ENCODE data around the gene TRERF1. TPM values are rescaled to one million over a fixed set of nuclear protein-coding genes. Genes with fewer than 3 reads are reported as not detected.
"Not testable (repeated sequence)": the region's sequence is repeated elsewhere in the genome, so short reads cannot be mapped to it uniquely, and the experiment has no call there.

TRERF1 gene
- total RNA-seq, 1 donor from 2014 or later = 3.7 TPM

- H3K27ac ChIP-seq (ENCODE audit: low read depth, low read length) = no peak overlapping the region
- no peaks in the 10 kb centered on the region for H3K27me3 ChIP-seq (ENCODE audit: control insufficient read depth in 3 of 3, insufficient read depth in 3 of 3, low read length in 3 of 3)
- no peaks in the 10 kb centered on the region for H3K4me1 ChIP-seq (ENCODE audit: control insufficient read depth in 3 of 3, insufficient read depth in 3 of 3, low read length in 3 of 3)
- H3K9me3 ChIP-seq (ENCODE audit: control insufficient read depth in 3 of 3, low read length in 3 of 3) = peaks cover 0 to 3% (median 0%) of the 10 kb centered on the region in 3 donors
- H3K9ac ChIP-seq (ENCODE audit: low read depth in 1 of 3, low read length in 3 of 3) = no peak overlapping the region
- no peak overlapping the region for H3K4me3 ChIP-seq (ENCODE audit: low read length in 3 of 3)
- no peaks in the 10 kb centered on the region for H3K36me3 ChIP-seq (ENCODE audit: control insufficient read depth in 3 of 3, insufficient read depth in 3 of 3, low read length in 3 of 3)
Observed at GRCh38 chr6:42467651-42468050, 15.9 kb upstream of the TRERF1 start.

DNA sequence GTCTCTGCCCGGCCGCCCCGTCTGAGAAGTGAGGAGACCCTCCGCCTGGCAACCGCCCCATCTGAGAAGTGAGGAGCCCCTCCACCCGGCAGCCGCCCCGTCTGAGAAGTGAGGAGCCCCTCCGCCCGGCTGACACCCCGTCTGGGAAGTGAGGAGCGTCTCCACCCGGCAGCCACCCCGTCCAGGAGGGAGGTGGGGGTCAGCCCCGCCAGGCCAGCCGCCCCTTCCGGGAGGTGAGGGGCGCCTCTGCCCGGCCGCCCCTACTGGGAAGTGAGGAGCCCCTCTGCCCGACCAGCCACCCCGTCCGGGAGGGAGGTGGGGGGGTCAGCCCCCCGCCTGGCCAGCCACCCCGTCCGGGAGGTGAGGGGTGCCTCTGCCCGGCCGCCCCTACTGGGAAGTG is 14.7 kb upstream of the TRERF1 start:
- H3K4me3 ChIP-seq (ENCODE audit: low read length in 3 of 3); H3K36me3 ChIP-seq (ENCODE audit: control insufficient read depth in 3 of 3, insufficient read depth in 3 of 3, low read length in 3 of 3); H3K9me3 ChIP-seq (ENCODE audit: control insufficient read depth in 3 of 3, low read length in 3 of 3); H3K27ac ChIP-seq (ENCODE audit: low read depth, low read length); H3K27me3 ChIP-seq (ENCODE audit: control insufficient read depth in 3 of 3, insufficient read depth in 3 of 3, low read length in 3 of 3); H3K4me1 ChIP-seq (ENCODE audit: control insufficient read depth in 3 of 3, insufficient read depth in 3 of 3, low read length in 3 of 3); H3K9ac ChIP-seq (ENCODE audit: low read depth in 1 of 3, low read length in 3 of 3): not testable (repeated sequence)

GRCh38 chr6:42462474-42462972 is 10.8 kb upstream of the TRERF1 start:
- H3K9me3 ChIP-seq (ENCODE audit: control insufficient read depth in 3 of 3, low read length in 3 of 3) = no peaks in the 10 kb centered on the region
- H3K27ac ChIP-seq (ENCODE audit: low read depth, low read length) = no peak overlapping the region
- no peaks in the 10 kb centered on the region for H3K36me3 ChIP-seq (ENCODE audit: control insufficient read depth in 3 of 3, insufficient read depth in 3 of 3, low read length in 3 of 3)
- H3K27me3 ChIP-seq (ENCODE audit: control insufficient read depth in 3 of 3, insufficient read depth in 3 of 3, low read length in 3 of 3) = no peaks in the 10 kb centered on the region
- H3K4me1 ChIP-seq (ENCODE audit: control insufficient read depth in 3 of 3, insufficient read depth in 3 of 3, low read length in 3 of 3) = no peaks in the 10 kb centered on the region
- H3K4me3 ChIP-seq (ENCODE audit: low read length in 3 of 3) = no peak overlapping the region
- H3K9ac ChIP-seq (ENCODE audit: low read depth in 1 of 3, low read length in 3 of 3) = no peak overlapping the region

DNA sequence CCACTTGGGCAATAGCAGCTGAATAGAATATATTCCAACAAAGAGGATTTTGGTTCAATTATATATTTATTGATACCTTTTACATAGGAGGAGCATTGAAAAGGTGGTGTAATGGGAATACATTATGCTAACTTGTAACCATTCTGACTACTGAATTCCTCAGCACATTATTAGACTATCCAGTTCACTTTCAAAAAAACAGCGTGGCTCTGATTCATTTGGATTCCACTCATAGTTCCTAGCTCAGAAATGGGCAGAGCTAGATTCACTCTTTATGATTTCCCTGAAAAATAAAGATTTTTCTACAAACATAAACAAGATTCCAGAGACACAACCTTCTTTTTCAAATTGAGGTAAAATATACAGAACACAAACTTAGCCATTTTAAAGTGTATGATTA is 9.2 kb upstream of the TRERF1 start:
- no peaks in the 10 kb centered on the region for H3K27me3 ChIP-seq (ENCODE audit: control insufficient read depth in 3 of 3, insufficient read depth in 3 of 3, low read length in 3 of 3)
- H3K27ac ChIP-seq (ENCODE audit: low read depth, low read length) = no peak overlapping the region
- H3K9ac ChIP-seq (ENCODE audit: low read depth in 1 of 3, low read length in 3 of 3) = no peak overlapping the region
- H3K9me3 ChIP-seq (ENCODE audit: control insufficient read depth in 3 of 3, low read length in 3 of 3) = no peaks in the 10 kb centered on the region
- H3K4me3 ChIP-seq (ENCODE audit: low read length in 3 of 3) = no peak overlapping the region
- H3K36me3 ChIP-seq (ENCODE audit: control insufficient read depth in 3 of 3, insufficient read depth in 3 of 3, low read length in 3 of 3) = no peaks in the 10 kb centered on the region
- no peaks in the 10 kb centered on the region for H3K4me1 ChIP-seq (ENCODE audit: control insufficient read depth in 3 of 3, insufficient read depth in 3 of 3, low read length in 3 of 3)

DNA sequence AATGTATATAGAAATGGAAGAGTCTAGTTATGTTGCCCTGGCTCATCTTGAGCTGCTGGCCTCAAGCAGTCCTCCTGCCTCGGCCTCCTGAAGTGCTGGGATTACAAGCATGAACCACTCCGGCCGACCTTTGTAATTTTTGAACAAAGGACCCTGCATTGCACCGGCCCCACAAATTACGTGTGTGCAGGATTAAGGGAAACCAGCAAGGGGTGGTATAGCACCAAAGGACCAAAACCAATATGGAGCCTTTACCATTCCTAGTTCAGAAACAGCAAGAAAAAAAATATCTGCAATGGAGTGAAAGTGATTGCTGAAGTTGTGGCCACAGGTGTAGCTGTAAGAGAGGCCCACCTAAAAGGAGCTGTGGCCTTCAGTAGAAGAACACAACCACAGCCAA is 8.2 kb upstream of the TRERF1 start:
- no peaks in the 10 kb centered on the region for H3K9me3 ChIP-seq (ENCODE audit: control insufficient read depth in 3 of 3, low read length in 3 of 3)
- H3K4me3 ChIP-seq (ENCODE audit: low read length in 3 of 3) = no peak overlapping the region
- H3K36me3 ChIP-seq (ENCODE audit: control insufficient read depth in 3 of 3, insufficient read depth in 3 of 3, low read length in 3 of 3) = no peaks in the 10 kb centered on the region
- H3K27ac ChIP-seq (ENCODE audit: low read depth, low read length) = no peak overlapping the region
- no peaks in the 10 kb centered on the region for H3K4me1 ChIP-seq (ENCODE audit: control insufficient read depth in 3 of 3, insufficient read depth in 3 of 3, low read length in 3 of 3)
- H3K27me3 ChIP-seq (ENCODE audit: control insufficient read depth in 3 of 3, insufficient read depth in 3 of 3, low read length in 3 of 3) = no peaks in the 10 kb centered on the region
- no peak overlapping the region for H3K9ac ChIP-seq (ENCODE audit: low read depth in 1 of 3, low read length in 3 of 3)

DNA sequence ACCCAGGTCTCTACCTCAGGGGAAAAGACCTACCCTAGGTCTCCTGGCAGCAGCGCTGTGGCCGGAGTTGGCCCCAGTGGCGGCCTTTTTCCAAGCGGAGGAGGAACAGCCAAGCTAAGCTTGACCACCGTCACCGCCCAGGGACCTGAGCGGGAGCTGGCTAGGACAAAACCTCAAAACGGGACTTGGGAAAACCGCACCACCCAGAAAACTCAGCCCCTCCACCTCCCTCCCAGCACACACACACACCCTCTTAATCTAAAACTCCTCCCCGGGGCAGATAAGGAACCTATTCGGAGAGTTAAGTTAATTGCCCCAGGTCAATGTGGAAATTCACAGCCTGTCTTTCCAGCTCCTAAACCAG is 2.7 kb upstream of the TRERF1 start:
- H3K36me3 ChIP-seq (ENCODE audit: control insufficient read depth in 3 of 3, insufficient read depth in 3 of 3, low read length in 3 of 3) = no peaks in the 10 kb centered on the region
- H3K9ac ChIP-seq (ENCODE audit: low read depth in 1 of 3, low read length in 3 of 3) = peak overlapping the region in 1 of 3 donors; percentile 40
- no peaks in the 10 kb centered on the region for H3K27me3 ChIP-seq (ENCODE audit: control insufficient read depth in 3 of 3, insufficient read depth in 3 of 3, low read length in 3 of 3)
- H3K9me3 ChIP-seq (ENCODE audit: control insufficient read depth in 3 of 3, low read length in 3 of 3) = no peaks in the 10 kb centered on the region
- H3K27ac ChIP-seq (ENCODE audit: low read depth, low read length) = peak overlapping the region; percentile 28
- H3K4me3 ChIP-seq (ENCODE audit: low read length in 3 of 3) = peak overlapping the region in 2 of 3 donors; percentile 23 to 83
- peaks cover 20 to 25% (median 21%) of the 10 kb centered on the region in 3 donors for H3K4me1 ChIP-seq (ENCODE audit: control insufficient read depth in 3 of 3, insufficient read depth in 3 of 3, low read length in 3 of 3)

GRCh38 chr6:42453654-42454427 is 2.1 kb upstream of the TRERF1 start:
- Histone ChIP-seq H3K4me3 (ENCODE audit: low read length in 3 of 3) (peak overlapping the region; percentile 81 to 83 (median 82)), H3K9ac (ENCODE audit: low read depth in 1 of 3, low read length in 3 of 3) (peak overlapping the region; percentile 51 to 79 (median 65)), H3K27me3 (ENCODE audit: control insufficient read depth in 3 of 3, insufficient read depth in 3 of 3, low read length in 3 of 3) (no peaks in the 10 kb centered on the region), H3K36me3 (ENCODE audit: control insufficient read depth in 3 of 3, insufficient read depth in 3 of 3, low read length in 3 of 3) (no peaks in the 10 kb centered on the region), H3K9me3 (ENCODE audit: control insufficient read depth in 3 of 3, low read length in 3 of 3) (no peaks in the 10 kb centered on the region), H3K27ac (ENCODE audit: low read depth, low read length) (peak overlapping the region; percentile 28), H3K4me1 (ENCODE audit: control insufficient read depth in 3 of 3, insufficient read depth in 3 of 3, low read length in 3 of 3) (peaks cover 20 to 25% (median 21%) of the 10 kb centered on the region in 3 donors)

GRCh38 chr6:42453031-42453653 is 1.4 kb upstream of the TRERF1 start:
- no peaks in the 10 kb centered on the region for H3K36me3 ChIP-seq (ENCODE audit: control insufficient read depth in 3 of 3, insufficient read depth in 3 of 3, low read length in 3 of 3)
- H3K9me3 ChIP-seq (ENCODE audit: control insufficient read depth in 3 of 3, low read length in 3 of 3) = no peaks in the 10 kb centered on the region
- H3K4me1 ChIP-seq (ENCODE audit: control insufficient read depth in 3 of 3, insufficient read depth in 3 of 3, low read length in 3 of 3) = peaks cover 20 to 25% (median 21%) of the 10 kb centered on the region in 3 donors
- no peaks in the 10 kb centered on the region for H3K27me3 ChIP-seq (ENCODE audit: control insufficient read depth in 3 of 3, insufficient read depth in 3 of 3, low read length in 3 of 3)
- H3K4me3 ChIP-seq (ENCODE audit: low read length in 3 of 3) = peak overlapping the region; percentile 81 to 83 (median 82)
- H3K27ac ChIP-seq (ENCODE audit: low read depth, low read length) = peak overlapping the region; percentile 64
- H3K9ac ChIP-seq (ENCODE audit: low read depth in 1 of 3, low read length in 3 of 3) = peak overlapping the region; percentile 65 to 80 (median 79)

DNA sequence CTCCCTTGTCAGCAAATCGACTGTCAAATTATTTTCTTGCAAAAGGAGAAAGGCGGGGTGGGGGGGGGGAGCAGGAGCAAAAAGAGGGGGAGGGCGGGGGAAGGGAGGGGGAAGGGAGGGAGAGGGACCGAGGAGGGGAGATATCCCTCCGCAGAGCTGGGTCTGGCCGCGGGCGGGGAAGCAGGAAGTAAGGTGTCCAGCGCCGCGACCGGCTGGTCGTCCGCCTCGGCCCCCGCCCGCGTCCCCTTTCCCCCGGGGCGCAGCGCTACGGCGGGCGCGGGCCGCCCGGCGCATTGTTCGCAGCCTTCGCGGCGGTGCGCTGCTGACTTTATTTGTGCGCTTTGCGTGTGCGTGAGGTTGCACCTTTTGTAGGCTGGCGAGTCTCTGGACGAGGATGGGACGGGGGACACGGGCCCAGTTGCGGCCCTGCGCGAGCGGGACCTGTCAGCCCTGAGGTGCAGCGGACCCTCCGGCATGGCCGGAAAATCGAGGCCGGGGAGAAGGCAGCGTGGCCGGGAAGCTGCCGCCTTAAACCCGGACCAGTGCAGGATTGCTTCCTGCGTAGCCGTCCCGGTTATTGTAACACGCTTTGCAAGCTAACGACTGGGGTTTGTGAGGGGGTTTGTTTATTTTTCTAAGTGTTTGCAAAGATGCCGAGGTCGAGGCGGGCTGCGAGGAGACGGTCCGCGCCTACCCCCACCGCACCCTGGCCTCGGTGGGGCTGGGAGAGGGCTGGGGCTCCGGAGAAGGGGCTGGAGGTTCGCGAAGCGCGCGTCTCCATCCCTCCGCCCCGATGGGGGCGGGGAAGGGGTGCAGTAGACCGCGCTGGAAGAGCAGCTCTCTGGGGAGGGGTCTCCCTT is 675 bp upstream of the TRERF1 start:
- Histone ChIP-seq H3K27ac (ENCODE audit: low read depth, low read length) (peak overlapping the region; percentile 64), H3K36me3 (ENCODE audit: control insufficient read depth in 3 of 3, insufficient read depth in 3 of 3, low read length in 3 of 3) (no peaks in the 10 kb centered on the region), H3K27me3 (ENCODE audit: control insufficient read depth in 3 of 3, insufficient read depth in 3 of 3, low read length in 3 of 3) (no peaks in the 10 kb centered on the region), H3K4me3 (ENCODE audit: low read length in 3 of 3) (peak overlapping the region; percentile 81 to 86 (median 83)), H3K4me1 (ENCODE audit: control insufficient read depth in 3 of 3, insufficient read depth in 3 of 3, low read length in 3 of 3) (peaks cover 20 to 25% (median 21%) of the 10 kb centered on the region in 3 donors), H3K9me3 (ENCODE audit: control insufficient read depth in 3 of 3, low read length in 3 of 3) (no peaks in the 10 kb centered on the region), H3K9ac (ENCODE audit: low read depth in 1 of 3, low read length in 3 of 3) (peak overlapping the region; percentile 64 to 80 (median 79))

Measured in skeletal muscle tissue (tissue), 4 donors.